ENCODE measurements around the gene TOX2. TPM values are rescaled to one million over a fixed set of nuclear protein-coding genes. Genes with fewer than 3 reads are reported as not detected.
A peak's percentile ranks its signal among the peaks of the same experiment; 100 is the strongest.

Gene TOX2
- total RNA-seq, 6 experiments from 2014 or later, result 1.5 to 5.0 (median 2.2) TPM

GRCh38 chr20:44071526-44072111 is 157.0 kb downstream of the TOX2 start:
- Histone ChIP-seq H3K4me3 (no peak overlapping the region), H3K9me3 (no peaks in the 10 kb centered on the region), H3K27ac (no peak overlapping the region), H3K4me1 (no peaks in the 10 kb centered on the region), H3K27me3 (no peaks in the 10 kb centered on the region), H3K36me3 (no peaks in the 10 kb centered on the region)
- TF ChIP-seq CTCF (IDR thresholded peaks at IDR 0.05) (no peak), POLR2A (IDR thresholded peaks at IDR 0.05) (no peak)
- intact Hi-C loops (cut with DNase I), result no loop called here
- peak in 1 of 3 donors; percentile 40 for DNase-seq
- 60% methylated on average over 6 of the region's 11 CpGs for WGBS (ENCODE audit: insufficient coverage, low coverage, low lambda C conversion rate, missing lambda C conversion rate)
- no peak for ATAC-seq

- H3K4me1 ChIP-seq, result no peaks in the 10 kb centered on the region
- DNase-seq, result no peak
- intact Hi-C loops (cut with DNase I), result no loop called here
- H3K9me3 ChIP-seq, result no peaks in the 10 kb centered on the region
- no peak overlapping the region for H3K27ac ChIP-seq
- H3K27me3 ChIP-seq, result no peaks in the 10 kb centered on the region
- 45% methylated on average over 6 of the region's 6 CpGs for WGBS (ENCODE audit: insufficient coverage, low coverage, low lambda C conversion rate, missing lambda C conversion rate)
- H3K36me3 ChIP-seq, result no peaks in the 10 kb centered on the region
- ATAC-seq, result no peak
- no peak overlapping the region for H3K4me3 ChIP-seq
- TF ChIP-seq CTCF (IDR thresholded peaks at IDR 0.05), result no peak
- TF ChIP-seq POLR2A (IDR thresholded peaks at IDR 0.05), result no peak
Observed at GRCh38 chr20:44072384-44072783, 157.7 kb downstream of the TOX2 start.

- TF ChIP-seq POLR2A (IDR thresholded peaks at IDR 0.05), result no peak
- TF ChIP-seq CTCF (IDR thresholded peaks at IDR 0.05), result no peak
- H3K4me3 ChIP-seq, result no peak overlapping the region
- WGBS (ENCODE audit: insufficient coverage, low coverage, low lambda C conversion rate, missing lambda C conversion rate), result 60% methylated on average over 9 of the region's 16 CpGs
- ATAC-seq (peak; percentile 39 to 59 (median 49)), DNase-seq (peak in 1 of 3 donors; percentile 39)
- no peak overlapping the region for H3K27ac ChIP-seq
- H3K27me3 ChIP-seq, result no peaks in the 10 kb centered on the region
- intact Hi-C loops (cut with DNase I), result no loop called here
- H3K4me1 ChIP-seq, result no peaks in the 10 kb centered on the region
- no peaks in the 10 kb centered on the region for H3K36me3 ChIP-seq
- H3K9me3 ChIP-seq, result no peaks in the 10 kb centered on the region
Observed at GRCh38 chr20:44073011-44073674, 158.5 kb downstream of the TOX2 start.

GRCh38 chr20:44073675-44074071 is 159.0 kb downstream of the TOX2 start:
- intact Hi-C loops (cut with DNase I), result no loop called here

More at GRCh38 chr20:44073675-44074071, 159.0 kb downstream of the TOX2 start:
- Histone ChIP-seq H3K27ac (no peak overlapping the region), H3K4me3 (no peak overlapping the region), H3K4me1 (no peaks in the 10 kb centered on the region), H3K9me3 (no peaks in the 10 kb centered on the region), H3K36me3 (no peaks in the 10 kb centered on the region), H3K27me3 (no peaks in the 10 kb centered on the region)
- TF ChIP-seq CTCF (IDR thresholded peaks at IDR 0.05), result no peak
- no peak for TF ChIP-seq POLR2A (IDR thresholded peaks at IDR 0.05)
- no peak for ATAC-seq
- 43% methylated on average over 6 of the region's 6 CpGs for WGBS (ENCODE audit: insufficient coverage, low coverage, low lambda C conversion rate, missing lambda C conversion rate)
- no peak for DNase-seq
